CD14-positive monocyte (primary cell): ENCODE data around the gene DHRS7B. TPM values are rescaled to one million over a fixed set of nuclear protein-coding genes. Genes with fewer than 3 reads are reported as not detected.
A peak's percentile ranks its signal among the peaks of the same experiment; 100 is the strongest.

Experiments used
- DNase-seq, 3 donors: peaks; one replicate each; pipeline ENCODE4 v3.0.0-alpha.2; 2011 to 2022
- H2AFZ ChIP-seq: 2 replicates; pipeline ENCODE4 v1.6.0; 2012; ENCODE audit warnings: mild to moderate bottlenecking, low read depth, low read length, inconsistent platforms; ENCODE audit not compliant: insufficient read depth, poor library complexity, severe bottlenecking
- H3K27ac ChIP-seq, 2 donors: 1 replicate in 1 of 2; 2 replicates in 1 of 2; pipeline ENCODE4 v1.5.1; 2012 to 2013; ENCODE audit warnings: low read length in 2 of 2, control low read depth in 1 of 2, inconsistent platforms in 1 of 2, low read depth in 1 of 2, mild to moderate bottlenecking in 1 of 2
- H3K27me3 ChIP-seq, 2 donors: one replicate each; pipeline versions ENCODE4 v1.6.0 to v1.6.1; 2011 to 2013; ENCODE audit warnings: low read length in 2 of 2; ENCODE audit not compliant: control insufficient read depth in 2 of 2, insufficient read depth in 2 of 2
- H3K36me3 ChIP-seq, 2 donors: replicated peaks in 1 of 2; 1 replicate in 1 of 2; 2 replicates in 1 of 2; pipeline versions ENCODE4 v1.5.1 to v1.6.1; 2012 to 2013; ENCODE audit warnings: low read length in 2 of 2, control low read depth in 1 of 2, inconsistent platforms in 1 of 2, mild to moderate bottlenecking in 1 of 2; ENCODE audit not compliant: insufficient read depth in 2 of 2, control insufficient read depth in 1 of 2
- H3K4me1 ChIP-seq, 2 donors: 1 replicate in 1 of 2; 2 replicates in 1 of 2; pipeline versions ENCODE4 v1.5.1 to v1.6.1; 2012 to 2013; ENCODE audit warnings: low read length in 2 of 2, control low read depth in 1 of 2, inconsistent platforms in 1 of 2, mild to moderate bottlenecking in 1 of 2, moderate library complexity in 1 of 2; ENCODE audit not compliant: insufficient read depth in 2 of 2, control insufficient read depth in 1 of 2
- H3K4me2 ChIP-seq: replicated peaks from 2 replicates; pipeline ENCODE3; 2012; ENCODE audit warnings: low read length, moderate library complexity, mild to moderate bottlenecking; ENCODE audit not compliant: poor library complexity, severe bottlenecking; ENCODE audit errors: extremely low read depth
- H3K4me3 ChIP-seq, 3 experiments: fragments of 200-600 bp in 1 of 3; sonication (generic) in 1 of 3; replicated peaks in 1 of 3; 1 replicate in 2 of 3; 2 replicates in 1 of 3; pipeline ENCODE4 v1.5.1; 2011 to 2013; ENCODE audit warnings: low read length in 3 of 3, mild to moderate bottlenecking in 3 of 3, control low read depth in 2 of 3, low read depth in 2 of 3, inconsistent platforms in 1 of 3, moderate library complexity in 1 of 3
- H3K79me2 ChIP-seq: 2 replicates; pipeline ENCODE4 v1.6.0; 2012; ENCODE audit warnings: mild to moderate bottlenecking, control low read depth, inconsistent platforms, low read length, moderate library complexity; ENCODE audit not compliant: insufficient read depth
- H3K9ac ChIP-seq: 2 replicates; pipeline ENCODE4 v1.6.0; 2017; ENCODE audit warnings: low read length, mild to moderate bottlenecking; ENCODE audit not compliant: insufficient read depth, poor library complexity, severe bottlenecking
- H3K9me3 ChIP-seq, 2 donors: replicated peaks in 1 of 2; 1 replicate in 1 of 2; 2 replicates in 1 of 2; pipeline versions ENCODE4 v1.5.1 to v1.6.1; 2012 to 2013; ENCODE audit warnings: low read length in 2 of 2, control low read depth in 1 of 2; ENCODE audit not compliant: control insufficient read depth in 1 of 2, insufficient read depth in 1 of 2
- H4K20me1 ChIP-seq: 2 replicates; pipeline ENCODE4 v1.6.0; 2012; ENCODE audit warnings: mild to moderate bottlenecking, low read length, control low read depth, moderate library complexity; ENCODE audit not compliant: insufficient read depth
- H3K27ac Mint-ChIP-seq, 7 donors: one replicate each; pipeline ENCODE4 v1.8.0; 2020; ENCODE audit warnings: mild to moderate bottlenecking in 7 of 7, mixed read lengths in 7 of 7, moderate library complexity in 6 of 7, inconsistent platforms in 2 of 7
- H3K27me3 Mint-ChIP-seq, 3 donors: one replicate each; pipeline ENCODE4 v1.8.0; 2021 to 2022; ENCODE audit warnings: low read depth in 3 of 3, mild to moderate bottlenecking in 3 of 3, mixed read lengths in 3 of 3, moderate library complexity in 3 of 3, inconsistent platforms in 1 of 3
- H3K36me3 Mint-ChIP-seq, 2 donors: one replicate each; pipeline ENCODE4 v1.8.0; 2020; ENCODE audit warnings: mixed read lengths in 2 of 2, inconsistent platforms in 1 of 2, mild to moderate bottlenecking in 1 of 2
- H3K4me1 Mint-ChIP-seq: one replicate; pipeline ENCODE4 v1.8.0; 2020; ENCODE audit warnings: mild to moderate bottlenecking, mixed read lengths
- H3K4me3 Mint-ChIP-seq, 2 donors: one replicate each; pipeline ENCODE4 v1.8.0; 2020; ENCODE audit warnings: mild to moderate bottlenecking in 2 of 2, mixed read lengths in 2 of 2, moderate library complexity in 1 of 2
- H3K9me3 Mint-ChIP-seq, 7 donors: one replicate each; pipeline ENCODE4 v1.8.0; 2020 to 2022; ENCODE audit warnings: mixed read lengths in 7 of 7, mild to moderate bottlenecking in 6 of 7, moderate library complexity in 6 of 7, inconsistent platforms in 2 of 7
- CTCF ChIP-seq: fragments of 200-600 bp; IDR thresholded peaks from one replicate; pipeline ENCODE4 v1.8.0; 2022; ENCODE audit warnings: antibody characterized with exemption, mild to moderate bottlenecking
- WGBS: methylation state at CpG from one replicate; pipeline ENCODE4 v1.1.5; 2013; ENCODE audit warnings: missing lambda C conversion rate; ENCODE audit not compliant: insufficient coverage; 5-methylcytosine and 5-hydroxymethylcytosine counted together
- intact Hi-C, 2 donors: fragments of 100-400 bp; cut with micrococcal nuclease; formaldehyde crosslinking; loops; one replicate each; pipeline versions ENCODE4 v1.15.0 to v1.15.1; 2023
- polyA plus RNA-seq, 3 donors: library from polyadenylated mRNA; depleted of rRNA in 1 of 3; unstranded in 2 of 3; stranded (reverse) in 1 of 3; fragments of 300-500 nt in 2 of 3; fragments of >200 nt in 1 of 3; fragmentation: Illumina TruSeq in 2 of 3; gene quantifications; 1 replicate in 2 of 3; 2 replicates in 1 of 3; pipeline ENCODE4 v1.2.3, GENCODE V29; 2012 to 2021

The DHRS7B gene
- polyA plus RNA-seq, 3 donors, result 23.2 to 37.8 (median 33.9) TPM

GRCh38 chr17:21194703-21195102 lies 67.9 kb downstream of the DHRS7B start:
- H3K27ac Mint-ChIP-seq, result peak overlapping the region in 3 of 7 donors; percentile 5 to 58 (median 27)
- H3K9me3 Mint-ChIP-seq, result peaks cover 0 to 3% (median 0%) of the 10 kb centered on the region in 7 donors
- peaks cover 0 to under 1% (median 0%) of the 10 kb centered on the region in 3 donors for H3K27me3 Mint-ChIP-seq
- no peak for TF ChIP-seq CTCF
- no peak overlapping the region for H3K9ac ChIP-seq
- DNase-seq, result no peak
- H3K4me3 ChIP-seq, result no peak overlapping the region
- H3K4me2 ChIP-seq, result no peak overlapping the region
- peaks cover 38 to 79% of the 10 kb centered on the region in 2 donors for H3K36me3 ChIP-seq
- no peak overlapping the region for H2AFZ ChIP-seq
- WGBS, result 96% methylated on average over 3 of the region's 5 CpGs
- H3K4me3 Mint-ChIP-seq, result no peak overlapping the region
- peaks cover 54 to 78% of the 10 kb centered on the region in 2 donors for H3K36me3 Mint-ChIP-seq
- H3K9me3 ChIP-seq, result no peaks in the 10 kb centered on the region
- H3K79me2 ChIP-seq, result peaks cover 23% of the 10 kb centered on the region
- H4K20me1 ChIP-seq, result peaks cover 50% of the 10 kb centered on the region
- H3K27ac ChIP-seq, result peak overlapping the region in 1 of 2 donors; percentile 61
- intact Hi-C loops, result no loop called here
- peaks cover 26% of the 10 kb centered on the region for H3K4me1 Mint-ChIP-seq
- no peaks in the 10 kb centered on the region for H3K27me3 ChIP-seq
- H3K4me1 ChIP-seq, result peaks cover 11 to 12% of the 10 kb centered on the region in 2 donors

- Mint-ChIP-seq H3K36me3 (peaks cover 48 to 77% of the 10 kb centered on the region in 2 donors), H3K9me3 (peaks cover 0 to 3% (median 0%) of the 10 kb centered on the region in 7 donors), H3K27ac (peak overlapping the region in 2 of 7 donors; percentile 15 to 18), H3K4me3 (no peak overlapping the region), H3K4me1 (peaks cover 24% of the 10 kb centered on the region), H3K27me3 (peaks cover 0 to 2% (median 0%) of the 10 kb centered on the region in 3 donors)
- Histone ChIP-seq H2AFZ (no peak overlapping the region), H3K4me1 (peaks cover 11 to 12% of the 10 kb centered on the region in 2 donors), H3K9me3 (no peaks in the 10 kb centered on the region), H3K4me3 (no peak overlapping the region), H3K9ac (no peak overlapping the region), H4K20me1 (peaks cover 64% of the 10 kb centered on the region), H3K4me2 (no peak overlapping the region), H3K79me2 (peaks cover 37% of the 10 kb centered on the region), H3K36me3 (peaks cover 36 to 79% of the 10 kb centered on the region in 2 donors), H3K27ac (peak overlapping the region in 1 of 2 donors; percentile 20), H3K27me3 (no peaks in the 10 kb centered on the region)
- WGBS, result 83% methylated on average over 1 of the region's 5 CpGs
- TF ChIP-seq CTCF, result no peak
- no peak for DNase-seq
- intact Hi-C loops, result no loop called here
These were observed 69.4 kb downstream of the DHRS7B start for GRCh38 chr17:21196126-21196525.
